GM06990 (cell line): Measurements from ENCODE around the gene PGAP1.

Experiments used
- DNase-seq: peaks from one replicate; pipeline ENCODE4 v3.0.0-alpha.2; 2011; ENCODE audit not compliant: insufficient read length; ENCODE audit errors: extremely low read depth
- H3K27me3 ChIP-seq: replicated peaks from 2 replicates; pipeline ENCODE4 v1.6.0; 2011; ENCODE audit warnings: low read length; ENCODE audit not compliant: control insufficient read depth, insufficient read depth
- H3K36me3 ChIP-seq: 2 replicates; pipeline ENCODE4 v1.5.1; 2011; ENCODE audit warnings: low read length; ENCODE audit not compliant: control insufficient read depth, insufficient read depth
- H3K4me3 ChIP-seq: replicated peaks from 2 replicates; pipeline ENCODE4 v1.5.1; 2011; ENCODE audit warnings: low read depth, mild to moderate bottlenecking, control low read depth, low read length
- TF ChIP-seq, protein P1 (sequence below): IDR thresholded peaks from 2 replicates; pipeline ENCODE4 v1.5.1; 2011; ENCODE audit warnings: low read length, control low read depth, mild to moderate bottlenecking, inconsistent platforms; ENCODE audit not compliant: insufficient read depth, poor library complexity, severe bottlenecking

Gene PGAP1

DNA sequence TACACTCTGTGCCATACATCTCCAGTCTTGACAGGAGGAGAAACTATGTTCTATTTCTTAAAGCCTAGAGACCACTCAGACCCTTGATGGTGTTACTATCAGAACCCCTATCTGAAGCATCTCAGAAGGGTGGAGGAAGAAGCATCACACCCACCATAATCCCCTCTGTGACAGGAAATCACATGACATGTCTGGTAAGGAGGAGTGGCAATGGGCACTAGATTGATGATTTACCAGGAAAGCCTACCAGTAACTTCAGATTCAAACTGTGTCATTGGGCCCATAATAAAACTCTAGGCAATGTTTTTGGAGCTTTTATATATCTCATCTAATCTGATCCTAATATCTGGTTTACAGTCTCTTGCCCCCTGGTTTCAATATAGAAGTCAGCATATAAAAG is 80.2 kb downstream of the PGAP1 start:
- no peaks in the 10 kb centered on the region for H3K36me3 ChIP-seq
- DNase-seq = no peak
- TF ChIP-seq, protein P1, sequence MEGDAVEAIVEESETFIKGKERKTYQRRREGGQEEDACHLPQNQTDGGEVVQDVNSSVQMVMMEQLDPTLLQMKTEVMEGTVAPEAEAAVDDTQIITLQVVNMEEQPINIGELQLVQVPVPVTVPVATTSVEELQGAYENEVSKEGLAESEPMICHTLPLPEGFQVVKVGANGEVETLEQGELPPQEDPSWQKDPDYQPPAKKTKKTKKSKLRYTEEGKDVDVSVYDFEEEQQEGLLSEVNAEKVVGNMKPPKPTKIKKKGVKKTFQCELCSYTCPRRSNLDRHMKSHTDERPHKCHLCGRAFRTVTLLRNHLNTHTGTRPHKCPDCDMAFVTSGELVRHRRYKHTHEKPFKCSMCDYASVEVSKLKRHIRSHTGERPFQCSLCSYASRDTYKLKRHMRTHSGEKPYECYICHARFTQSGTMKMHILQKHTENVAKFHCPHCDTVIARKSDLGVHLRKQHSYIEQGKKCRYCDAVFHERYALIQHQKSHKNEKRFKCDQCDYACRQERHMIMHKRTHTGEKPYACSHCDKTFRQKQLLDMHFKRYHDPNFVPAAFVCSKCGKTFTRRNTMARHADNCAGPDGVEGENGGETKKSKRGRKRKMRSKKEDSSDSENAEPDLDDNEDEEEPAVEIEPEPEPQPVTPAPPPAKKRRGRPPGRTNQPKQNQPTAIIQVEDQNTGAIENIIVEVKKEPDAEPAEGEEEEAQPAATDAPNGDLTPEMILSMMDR = no peak

GRCh38 chr2:196845371-196845770 is 81.1 kb downstream of the PGAP1 start:
- TF ChIP-seq, protein P1 = no peak
- no peak for DNase-seq
- H3K36me3 ChIP-seq = no peaks in the 10 kb centered on the region
- H3K27me3 ChIP-seq = no peaks in the 10 kb centered on the region
- H3K4me3 ChIP-seq = no peak overlapping the region

More for the DNA sequence above, 80.2 kb downstream of the PGAP1 start:
- Histone ChIP-seq H3K4me3 (no peak overlapping the region), H3K27me3 (no peaks in the 10 kb centered on the region)

DNA sequence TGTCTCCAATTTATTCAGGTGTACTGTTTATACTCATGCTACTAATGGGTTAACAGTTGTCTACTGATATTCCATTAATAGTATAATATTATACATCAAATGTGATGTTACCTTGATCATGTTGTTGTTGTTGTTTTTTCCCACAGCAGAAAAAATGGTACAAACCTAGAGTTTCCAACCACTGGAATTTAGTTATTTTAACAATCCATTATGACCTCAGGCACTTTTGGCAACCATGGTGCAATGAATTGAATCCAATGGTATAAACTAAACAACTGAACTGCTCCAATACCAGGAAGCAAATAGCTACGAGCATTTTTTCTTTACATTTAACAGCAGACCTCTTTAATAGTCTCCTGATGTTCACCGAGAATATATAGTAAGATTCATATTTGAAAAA is 86.3 kb downstream of the PGAP1 start:
- Histone ChIP-seq H3K4me3 (no peak overlapping the region), H3K36me3 (no peaks in the 10 kb centered on the region), H3K27me3 (no peaks in the 10 kb centered on the region)
- TF ChIP-seq, protein P1 = no peak
- DNase-seq = no peak

GRCh38 chr2:196839574-196839973 is 86.9 kb downstream of the PGAP1 start:
- DNase-seq = no peak
- Histone ChIP-seq H3K27me3 (no peaks in the 10 kb centered on the region), H3K36me3 (no peaks in the 10 kb centered on the region), H3K4me3 (no peak overlapping the region)
- TF ChIP-seq, protein P1 = no peak

DNA sequence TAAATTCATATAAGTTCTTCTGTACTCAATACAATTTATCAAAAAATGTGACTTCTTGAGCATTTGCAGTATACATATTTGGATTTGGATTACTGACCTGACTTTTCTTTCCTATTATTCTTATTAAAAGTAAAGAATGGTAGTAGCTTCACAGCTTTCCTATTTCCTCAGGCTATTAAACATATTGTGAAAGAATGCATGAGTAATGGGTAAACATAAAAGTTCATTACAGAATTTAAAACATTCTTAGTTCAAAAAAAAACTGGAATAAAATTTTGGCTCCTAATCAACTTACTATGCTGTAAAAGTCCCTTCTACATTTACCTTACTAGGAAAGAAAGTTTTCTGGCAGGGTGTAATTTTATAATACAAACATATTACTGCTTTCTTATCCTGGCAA is 90.1 kb downstream of the PGAP1 start:
- DNase-seq = no peak
- Histone ChIP-seq H3K27me3 (no peaks in the 10 kb centered on the region), H3K36me3 (no peaks in the 10 kb centered on the region), H3K4me3 (no peak overlapping the region)
- TF ChIP-seq, protein P1 = no peak

- DNase-seq = no peak
- TF ChIP-seq, protein P1 = no peak
- H3K4me3 ChIP-seq = no peak overlapping the region
- no peaks in the 10 kb centered on the region for H3K36me3 ChIP-seq
- no peaks in the 10 kb centered on the region for H3K27me3 ChIP-seq
Observed at GRCh38 chr2:196830701-196831100, 95.8 kb downstream of the PGAP1 start.
